HEK293 (cell line): ENCODE results near the gene TBC1D22A.
A peak's percentile ranks its signal among the peaks of the same experiment; 100 is the strongest.

Experiments used
- CTCF ChIA-PET: fragments of 350-600 bp; formaldehyde crosslinking; extraction: SDS; loops from one replicate; lab custom pipeline; 2021; ENCODE audit warnings: antibody characterized with exemption; lab: Yijun Ruan, JAX
- POLR2A ChIA-PET: fragments of 300-600 bp; formaldehyde crosslinking; extraction: SDS; loops from one replicate; lab custom pipeline; 2020; ENCODE audit warnings: antibody characterized with exemption, inconsistent platforms; lab: Yijun Ruan, JAX
- H3K27ac ChIP-seq: fragments of 200-500 bp; sonication (Bioruptor generic); 2 replicates; pipeline ENCODE4 v1.5.1; 2014; ENCODE audit warnings: low read depth, low read length, control low read depth, inconsistent platforms; ENCODE audit errors: extremely low read depth
- H3K36me3 ChIP-seq, 2 experiments: fragments of 200-500 bp in 1 of 2; sonication (Bioruptor generic) in 1 of 2; 1 replicate in 1 of 2; 2 replicates in 1 of 2; pipeline ENCODE4 v1.5.1; 2014 to 2017; ENCODE audit warnings: inconsistent platforms in 2 of 2, low read length in 2 of 2; ENCODE audit not compliant: control insufficient read depth in 2 of 2, insufficient read depth in 1 of 2
- H3K4me1 ChIP-seq: fragments of 200-500 bp; sonication (Bioruptor generic); 2 replicates; pipeline ENCODE4 v1.5.1; 2014; ENCODE audit warnings: mild to moderate bottlenecking, low read length, inconsistent platforms; ENCODE audit not compliant: control insufficient read depth, insufficient read depth
- H3K4me3 ChIP-seq: 2 replicates; pipeline ENCODE4 v1.5.1; 2011; ENCODE audit warnings: low read depth, mild to moderate bottlenecking, control low read depth, low read length, moderate library complexity
- H3K9me3 ChIP-seq: fragments of 200-500 bp; sonication (Bioruptor generic); 2 replicates; pipeline ENCODE4 v1.5.1; 2014; ENCODE audit warnings: low read depth, low read length, inconsistent platforms; ENCODE audit not compliant: control insufficient read depth, insufficient read depth
- HOXC10 ChIP-seq: sonication (generic); formaldehyde crosslinking; IDR thresholded peaks from 2 replicates; pipeline ENCODE4 v1.8.1; 2023; ENCODE audit warnings: mild to moderate bottlenecking, missing genetic modification reagents
- ZBTB1 ChIP-seq: fragments of 450-650 bp; formaldehyde crosslinking; IDR thresholded peaks from 2 replicates; pipeline ENCODE4 v1.5.1; 2016; ENCODE audit warnings: missing biosample characterization, missing genetic modification characterization
- ZBTB17 ChIP-seq: fragments of 450-650 bp; formaldehyde crosslinking; IDR thresholded peaks from 2 replicates; pipeline ENCODE4 v1.5.1; 2016; ENCODE audit warnings: missing biosample characterization, missing genetic modification characterization
- ZBTB20 ChIP-seq: fragments of 450-650 bp; formaldehyde crosslinking; IDR thresholded peaks from 2 replicates; pipeline ENCODE4 v1.5.1; 2016; ENCODE audit warnings: missing biosample characterization, missing genetic modification characterization
- ZBTB21 ChIP-seq: fragments of 450-650 bp; formaldehyde crosslinking; IDR thresholded peaks from 2 replicates; pipeline ENCODE4 v1.5.1; 2017; ENCODE audit warnings: missing biosample characterization, missing genetic modification characterization
- ZFP69B ChIP-seq: fragments of 450-650 bp; formaldehyde crosslinking; IDR thresholded peaks from 2 replicates; pipeline ENCODE4 v1.5.1; 2016; ENCODE audit warnings: missing biosample characterization, missing genetic modification characterization
- ZNF138 ChIP-seq: fragments of 450-650 bp; formaldehyde crosslinking; IDR thresholded peaks from 2 replicates; pipeline ENCODE4 v1.5.1; 2016; ENCODE audit warnings: missing biosample characterization, missing genetic modification characterization, borderline replicate concordance
- ZNF311 ChIP-seq: fragments of 450-650 bp; formaldehyde crosslinking; IDR thresholded peaks from 2 replicates; pipeline ENCODE4 v1.5.1; 2017; ENCODE audit warnings: missing biosample characterization, missing genetic modification characterization, borderline replicate concordance
- ZNF324 ChIP-seq: fragments of 450-650 bp; formaldehyde crosslinking; IDR thresholded peaks from 2 replicates; pipeline ENCODE4 v1.5.1; 2016; ENCODE audit warnings: missing biosample characterization, missing genetic modification characterization
- ZNF394 ChIP-seq: fragments of 450-650 bp; formaldehyde crosslinking; IDR thresholded peaks from 2 replicates; pipeline ENCODE4 v1.5.1; 2016; ENCODE audit warnings: missing biosample characterization, missing genetic modification characterization, mild to moderate bottlenecking, moderate library complexity, borderline replicate concordance
- ZNF558 ChIP-seq: fragments of 450-650 bp; formaldehyde crosslinking; IDR thresholded peaks from 2 replicates; pipeline ENCODE4 v1.5.1; 2016; ENCODE audit warnings: missing biosample characterization, missing genetic modification characterization
- ZNF561 ChIP-seq: fragments of 450-650 bp; IDR thresholded peaks from 2 replicates; pipeline ENCODE4 v1.5.1; 2018; ENCODE audit warnings: missing biosample characterization, missing genetic modification characterization, borderline replicate concordance
- ZNF571 ChIP-seq: fragments of 450-650 bp; formaldehyde crosslinking; IDR thresholded peaks from 2 replicates; pipeline ENCODE4 v1.5.0; 2017; ENCODE audit warnings: missing biosample characterization, missing genetic modification characterization
- ZNF792 ChIP-seq: fragments of 450-650 bp; formaldehyde crosslinking; IDR thresholded peaks from 2 replicates; pipeline ENCODE4 v1.5.1; 2016; ENCODE audit warnings: missing biosample characterization, missing genetic modification characterization
- TF ChIP-seq, protein P1 (sequence below): fragments of 450-650 bp; formaldehyde crosslinking; IDR thresholded peaks from 2 replicates; pipeline ENCODE4 v1.5.1; 2016; ENCODE audit warnings: missing biosample characterization, missing genetic modification characterization
- TF ChIP-seq, protein P2 (sequence below): fragments of 450-650 bp; formaldehyde crosslinking; IDR thresholded peaks from 2 replicates; pipeline ENCODE4 v1.5.1; 2016; ENCODE audit warnings: missing biosample characterization, missing genetic modification characterization
- TF ChIP-seq, protein P3 (sequence below): fragments of 450-650 bp; formaldehyde crosslinking; IDR thresholded peaks from 2 replicates; pipeline ENCODE4 v1.5.1; 2016; ENCODE audit warnings: missing biosample characterization, missing genetic modification characterization
- TF ChIP-seq, protein P4 (sequence below): fragments of 450-650 bp; formaldehyde crosslinking; IDR thresholded peaks from 2 replicates; pipeline ENCODE4 v1.5.1; 2016; ENCODE audit warnings: missing biosample characterization, missing genetic modification characterization
- TF ChIP-seq, protein P5 (sequence below): fragments of 450-650 bp; formaldehyde crosslinking; IDR thresholded peaks from 2 replicates; pipeline ENCODE4 v1.5.1; 2017; ENCODE audit warnings: missing biosample characterization, mild to moderate bottlenecking, missing genetic modification characterization, moderate library complexity
- TF ChIP-seq, protein P6 (sequence below): fragments of 450-650 bp; formaldehyde crosslinking; IDR thresholded peaks from 2 replicates; pipeline ENCODE4 v1.5.1; 2016; ENCODE audit warnings: missing biosample characterization, missing genetic modification characterization

Gene TBC1D22A

DNA sequence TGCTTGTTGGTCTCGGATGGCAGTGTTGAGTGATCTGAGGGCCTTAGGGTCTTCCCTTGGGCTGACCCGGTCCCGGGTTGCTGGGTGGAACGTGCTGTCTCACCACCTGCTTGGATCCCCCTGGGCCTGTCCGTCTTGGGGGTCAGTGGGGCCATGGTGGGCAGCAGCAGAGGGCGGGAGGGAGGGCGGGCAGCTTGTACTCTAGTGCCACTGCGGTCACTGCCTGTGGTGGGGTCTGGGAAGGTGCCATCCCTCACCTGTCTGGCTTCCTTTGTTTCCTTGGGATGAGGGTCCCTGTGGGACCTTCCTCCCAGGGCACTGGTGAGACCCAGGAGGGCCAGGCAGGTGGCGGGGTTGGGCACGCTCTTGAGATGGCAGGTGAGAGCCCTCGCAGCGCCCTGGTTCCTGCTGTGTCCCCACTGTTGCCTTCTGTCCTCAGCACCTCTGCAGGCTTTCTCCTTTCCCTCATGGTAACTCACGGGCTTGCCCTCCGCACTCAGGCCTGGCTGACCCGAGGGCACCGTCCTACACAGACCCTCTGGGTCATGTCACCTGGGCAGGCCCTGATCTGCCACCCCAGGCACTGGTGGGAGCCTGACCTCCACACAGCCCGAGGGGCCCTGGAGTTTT is 34.2 kb downstream of the TBC1D22A start:
- CTCF ChIA-PET, result interaction anchor here (1.1 to 8.5 kb wide), 4 partner anchors 23 to 456 kb away, joined by 3 to 223 read pairs (median 18); partner anchors contain the start of gene TBC1D22A
- H3K9me3 ChIP-seq, result no peaks in the 10 kb centered on the region
- TF ChIP-seq ZNF324 (tag by site-specific recombination) (no peak), ZNF571 (tag by site-specific recombination) (no peak), HOXC10 (CRISPR knock-in tag) (no peak), ZBTB20 (tag by site-specific recombination) (no peak), ZBTB17 (tag by site-specific recombination) (no peak), ZNF138 (no peak)
- TF ChIP-seq, protein P1, sequence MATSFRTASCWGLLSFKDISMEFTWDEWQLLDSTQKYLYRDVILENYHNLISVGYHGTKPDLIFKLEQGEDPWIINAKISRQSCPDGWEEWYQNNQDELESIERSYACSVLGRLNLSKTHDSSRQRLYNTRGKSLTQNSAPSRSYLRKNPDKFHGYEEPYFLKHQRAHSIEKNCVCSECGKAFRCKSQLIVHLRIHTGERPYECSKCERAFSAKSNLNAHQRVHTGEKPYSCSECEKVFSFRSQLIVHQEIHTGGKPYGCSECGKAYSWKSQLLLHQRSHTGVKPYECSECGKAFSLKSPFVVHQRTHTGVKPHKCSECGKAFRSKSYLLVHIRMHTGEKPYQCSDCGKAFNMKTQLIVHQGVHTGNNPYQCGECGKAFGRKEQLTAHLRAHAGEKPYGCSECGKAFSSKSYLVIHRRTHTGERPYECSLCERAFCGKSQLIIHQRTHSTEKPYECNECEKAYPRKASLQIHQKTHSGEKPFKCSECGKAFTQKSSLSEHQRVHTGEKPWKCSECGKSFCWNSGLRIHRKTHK (tag by site-specific recombination), result no peak
- TF ChIP-seq, protein P2, sequence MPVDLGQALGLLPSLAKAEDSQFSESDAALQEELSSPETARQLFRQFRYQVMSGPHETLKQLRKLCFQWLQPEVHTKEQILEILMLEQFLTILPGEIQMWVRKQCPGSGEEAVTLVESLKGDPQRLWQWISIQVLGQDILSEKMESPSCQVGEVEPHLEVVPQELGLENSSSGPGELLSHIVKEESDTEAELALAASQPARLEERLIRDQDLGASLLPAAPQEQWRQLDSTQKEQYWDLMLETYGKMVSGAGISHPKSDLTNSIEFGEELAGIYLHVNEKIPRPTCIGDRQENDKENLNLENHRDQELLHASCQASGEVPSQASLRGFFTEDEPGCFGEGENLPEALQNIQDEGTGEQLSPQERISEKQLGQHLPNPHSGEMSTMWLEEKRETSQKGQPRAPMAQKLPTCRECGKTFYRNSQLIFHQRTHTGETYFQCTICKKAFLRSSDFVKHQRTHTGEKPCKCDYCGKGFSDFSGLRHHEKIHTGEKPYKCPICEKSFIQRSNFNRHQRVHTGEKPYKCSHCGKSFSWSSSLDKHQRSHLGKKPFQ (tag by site-specific recombination), result no peak
- H3K36me3 ChIP-seq, result peaks cover 0 to 77% of the 10 kb centered on the region in 2 experiments; a peak in 1 of 3 replicates
- POLR2A ChIA-PET, result interaction anchor here (1.4 kb wide), 1 partner anchor 34 kb away, joined by 4 read pairs; the partner anchor contains the start of gene TBC1D22A
- H3K4me1 ChIP-seq, result 0 out of 2 replicates have a peak, but pooled peaks cover 2% of the 10 kb centered on the region
- H3K27ac ChIP-seq, result no peak overlapping the region
- H3K4me3 ChIP-seq, result no peak overlapping the region

DNA sequence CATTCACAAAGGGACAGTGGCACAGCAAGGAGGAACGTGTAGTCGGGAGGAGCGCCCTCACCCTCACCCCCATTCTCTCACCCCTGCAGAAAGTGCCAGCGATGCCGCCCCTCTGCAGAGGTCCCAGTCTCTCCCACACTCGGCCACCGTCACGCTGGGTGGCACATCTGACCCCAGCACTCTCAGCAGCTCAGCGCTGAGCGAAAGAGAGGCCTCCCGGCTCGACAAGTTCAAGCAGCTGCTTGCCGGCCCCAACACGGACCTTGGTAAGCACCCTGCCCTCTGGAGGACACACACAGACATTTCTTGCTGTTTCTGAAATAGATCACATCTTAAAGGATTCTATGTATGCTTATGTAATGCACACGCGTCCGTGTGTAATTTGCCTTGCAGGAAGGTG is 34.9 kb downstream of the TBC1D22A start:
- H3K27ac ChIP-seq, result no peak overlapping the region

DNA sequence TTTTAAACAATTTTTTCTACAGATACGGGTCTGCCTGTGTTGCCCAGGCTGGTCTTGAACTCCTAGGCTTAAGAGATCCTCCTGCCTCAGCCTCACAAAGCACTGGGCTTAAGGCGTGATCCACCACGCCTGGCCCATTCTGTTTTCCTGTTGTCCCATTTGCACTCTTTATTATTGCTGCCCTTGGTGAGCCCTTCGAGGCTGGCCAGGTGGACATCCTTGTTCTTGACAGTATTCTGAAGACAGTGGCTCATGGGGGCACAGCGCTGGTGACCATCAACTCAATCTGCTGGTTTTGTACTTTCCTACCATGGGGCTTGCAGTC is 35.6 kb downstream of the TBC1D22A start:
- Histone ChIP-seq H3K4me1 (0 out of 2 replicates have a peak, but pooled peaks cover 2% of the 10 kb centered on the region), H3K4me3 (no peak overlapping the region), H3K36me3 (peaks cover 0 to 70% of the 10 kb centered on the region in 2 experiments; a peak in 1 of 3 replicates), H3K9me3 (no peaks in the 10 kb centered on the region), H3K27ac (no peak overlapping the region)
- ChIA-PET POLR2A (interaction anchor here (1.2 kb wide), 1 partner anchor 36 kb away, joined by 10 read pairs; the partner anchor contains the start of gene TBC1D22A), CTCF (interaction anchor here (0.7 to 8.5 kb wide), 18 partner anchors 10 to 815 kb away, joined by 3 to 223 read pairs (median 4); partner anchors contain the start of gene TBC1D22A)
- TF ChIP-seq ZNF394 (tag by site-specific recombination) (no peak), ZBTB21 (no peak), ZBTB1 (tag by site-specific recombination) (no peak), ZNF792 (tag by site-specific recombination) (no peak), ZNF561 (tag by site-specific recombination) (no peak), ZFP69B (tag by site-specific recombination) (no peak)
- TF ChIP-seq, protein P3, sequence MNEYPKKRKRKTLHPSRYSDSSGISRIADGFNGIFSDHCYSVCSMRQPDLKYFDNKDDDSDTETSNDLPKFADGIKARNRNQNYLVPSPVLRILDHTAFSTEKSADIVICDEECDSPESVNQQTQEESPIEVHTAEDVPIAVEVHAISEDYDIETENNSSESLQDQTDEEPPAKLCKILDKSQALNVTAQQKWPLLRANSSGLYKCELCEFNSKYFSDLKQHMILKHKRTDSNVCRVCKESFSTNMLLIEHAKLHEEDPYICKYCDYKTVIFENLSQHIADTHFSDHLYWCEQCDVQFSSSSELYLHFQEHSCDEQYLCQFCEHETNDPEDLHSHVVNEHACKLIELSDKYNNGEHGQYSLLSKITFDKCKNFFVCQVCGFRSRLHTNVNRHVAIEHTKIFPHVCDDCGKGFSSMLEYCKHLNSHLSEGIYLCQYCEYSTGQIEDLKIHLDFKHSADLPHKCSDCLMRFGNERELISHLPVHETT (tag by site-specific recombination), result no peak
- TF ChIP-seq, protein P4, sequence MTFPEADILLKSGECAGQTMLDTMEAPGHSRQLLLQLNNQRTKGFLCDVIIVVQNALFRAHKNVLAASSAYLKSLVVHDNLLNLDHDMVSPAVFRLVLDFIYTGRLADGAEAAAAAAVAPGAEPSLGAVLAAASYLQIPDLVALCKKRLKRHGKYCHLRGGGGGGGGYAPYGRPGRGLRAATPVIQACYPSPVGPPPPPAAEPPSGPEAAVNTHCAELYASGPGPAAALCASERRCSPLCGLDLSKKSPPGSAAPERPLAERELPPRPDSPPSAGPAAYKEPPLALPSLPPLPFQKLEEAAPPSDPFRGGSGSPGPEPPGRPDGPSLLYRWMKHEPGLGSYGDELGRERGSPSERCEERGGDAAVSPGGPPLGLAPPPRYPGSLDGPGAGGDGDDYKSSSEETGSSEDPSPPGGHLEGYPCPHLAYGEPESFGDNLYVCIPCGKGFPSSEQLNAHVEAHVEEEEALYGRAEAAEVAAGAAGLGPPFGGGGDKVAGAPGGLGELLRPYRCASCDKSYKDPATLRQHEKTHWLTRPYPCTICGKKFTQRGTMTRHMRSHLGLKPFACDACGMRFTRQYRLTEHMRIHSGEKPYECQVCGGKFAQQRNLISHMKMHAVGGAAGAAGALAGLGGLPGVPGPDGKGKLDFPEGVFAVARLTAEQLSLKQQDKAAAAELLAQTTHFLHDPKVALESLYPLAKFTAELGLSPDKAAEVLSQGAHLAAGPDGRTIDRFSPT (tag by site-specific recombination), result no peak
- TF ChIP-seq, protein P5, sequence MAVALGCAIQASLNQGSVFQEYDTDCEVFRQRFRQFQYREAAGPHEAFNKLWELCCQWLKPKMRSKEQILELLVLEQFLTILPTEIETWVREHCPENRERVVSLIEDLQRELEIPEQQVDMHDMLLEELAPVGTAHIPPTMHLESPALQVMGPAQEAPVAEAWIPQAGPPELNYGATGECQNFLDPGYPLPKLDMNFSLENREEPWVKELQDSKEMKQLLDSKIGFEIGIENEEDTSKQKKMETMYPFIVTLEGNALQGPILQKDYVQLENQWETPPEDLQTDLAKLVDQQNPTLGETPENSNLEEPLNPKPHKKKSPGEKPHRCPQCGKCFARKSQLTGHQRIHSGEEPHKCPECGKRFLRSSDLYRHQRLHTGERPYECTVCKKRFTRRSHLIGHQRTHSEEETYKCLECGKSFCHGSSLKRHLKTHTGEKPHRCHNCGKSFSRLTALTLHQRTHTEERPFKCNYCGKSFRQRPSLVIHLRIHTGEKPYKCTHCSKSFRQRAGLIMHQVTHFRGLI (tag by site-specific recombination), result no peak

More for the DNA sequence above, 34.9 kb downstream of the TBC1D22A start:
- POLR2A ChIA-PET, result no interaction called here
- no peak overlapping the region for H3K4me3 ChIP-seq
- no peaks in the 10 kb centered on the region for H3K9me3 ChIP-seq
- no peak for TF ChIP-seq ZNF558
- TF ChIP-seq, protein P6, sequence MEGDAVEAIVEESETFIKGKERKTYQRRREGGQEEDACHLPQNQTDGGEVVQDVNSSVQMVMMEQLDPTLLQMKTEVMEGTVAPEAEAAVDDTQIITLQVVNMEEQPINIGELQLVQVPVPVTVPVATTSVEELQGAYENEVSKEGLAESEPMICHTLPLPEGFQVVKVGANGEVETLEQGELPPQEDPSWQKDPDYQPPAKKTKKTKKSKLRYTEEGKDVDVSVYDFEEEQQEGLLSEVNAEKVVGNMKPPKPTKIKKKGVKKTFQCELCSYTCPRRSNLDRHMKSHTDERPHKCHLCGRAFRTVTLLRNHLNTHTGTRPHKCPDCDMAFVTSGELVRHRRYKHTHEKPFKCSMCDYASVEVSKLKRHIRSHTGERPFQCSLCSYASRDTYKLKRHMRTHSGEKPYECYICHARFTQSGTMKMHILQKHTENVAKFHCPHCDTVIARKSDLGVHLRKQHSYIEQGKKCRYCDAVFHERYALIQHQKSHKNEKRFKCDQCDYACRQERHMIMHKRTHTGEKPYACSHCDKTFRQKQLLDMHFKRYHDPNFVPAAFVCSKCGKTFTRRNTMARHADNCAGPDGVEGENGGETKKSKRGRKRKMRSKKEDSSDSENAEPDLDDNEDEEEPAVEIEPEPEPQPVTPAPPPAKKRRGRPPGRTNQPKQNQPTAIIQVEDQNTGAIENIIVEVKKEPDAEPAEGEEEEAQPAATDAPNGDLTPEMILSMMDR, result peak; percentile 46; the same call in 1 of the 2 replicates
- TF ChIP-seq ZNF311, result no peak
- TF ChIP-seq, all 188 proteins: peak for 1
- CTCF ChIA-PET, result interaction anchor here (0.7 to 8.5 kb wide), 6 partner anchors 17 to 456 kb away, joined by 3 to 223 read pairs (median 9); partner anchors contain the start of gene TBC1D22A
- Histone ChIP-seq H3K4me1 (0 out of 2 replicates have a peak, but pooled peaks cover 2% of the 10 kb centered on the region), H3K36me3 (peaks cover 0 to 77% of the 10 kb centered on the region in 2 experiments; a peak in 1 of 3 replicates)
